NCI-H226 (cell line): ENCODE data around the gene TAOK1.

ENCODE experiments used
- DNase-seq: peaks from one replicate; pipeline ENCODE4 v3.0.0-alpha.2; 2015

TAOK1 gene

DNA sequence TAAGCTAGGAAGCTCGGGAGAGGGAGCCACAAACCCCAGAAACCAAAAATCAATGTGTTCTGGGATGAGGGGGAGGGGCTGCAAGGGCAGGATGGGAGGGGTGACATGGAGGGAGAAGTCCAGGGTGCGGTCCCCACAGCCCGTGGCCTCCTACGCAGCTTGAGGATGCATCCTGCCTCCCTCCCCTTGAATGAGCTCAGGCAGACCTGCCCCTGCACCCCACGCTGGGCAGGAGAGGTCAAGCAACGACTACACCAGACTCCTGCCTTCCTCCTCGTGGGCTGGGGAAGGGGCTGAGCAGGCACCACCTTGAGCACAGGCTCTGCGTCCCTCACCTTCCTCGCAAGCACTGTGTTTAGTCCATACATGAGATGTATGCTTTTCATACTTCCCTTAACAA, 206.6 kb downstream of the TAOK1 start:
- DNase-seq = no peak

- no peak for DNase-seq
Measured at GRCh38 chr17:29597361-29598172, 207.4 kb downstream of the TAOK1 start.
